ENCODE data around the gene LONP2.
A peak's percentile ranks its signal among the peaks of the same experiment; 100 is the strongest.
"Not testable (repeated sequence)": the region's sequence is repeated elsewhere in the genome, so short reads cannot be mapped to it uniquely, and the experiment has no call there.

Gene LONP2

GRCh38 chr16:48295488-48296281 lies 51.6 kb downstream of the LONP2 start:
- no peak for DNase-seq

- no peak for DNase-seq
These were observed 55.4 kb downstream of the LONP2 start for GRCh38 chr16:48299471-48299870.

GRCh38 chr16:48300391-48300856 lies 56.3 kb downstream of the LONP2 start:
- DNase-seq, result no peak

GRCh38 chr16:48308535-48308934 lies 64.4 kb downstream of the LONP2 start:
- DNase-seq, result no peak

- DNase-seq, result peak in 2 of 3 donors; percentile 14 to 55
These were observed 67.0 kb downstream of the LONP2 start for GRCh38 chr16:48310908-48311641.

- not testable (repeated sequence) for DNase-seq
These were observed 69.8 kb downstream of the LONP2 start for GRCh38 chr16:48313905-48314304.

- DNase-seq, result peak; percentile 13 to 56 (median 43)
These were observed 72.9 kb downstream of the LONP2 start for GRCh38 chr16:48317026-48317425.

GRCh38 chr16:48317614-48318315 lies 73.7 kb downstream of the LONP2 start:
- peak; percentile 82 to 92 (median 86) for DNase-seq

- peak; percentile 49 to 66 (median 57) for DNase-seq
These were observed 74.5 kb downstream of the LONP2 start for GRCh38 chr16:48318630-48319029.

- DNase-seq, result peak; percentile 77 to 89 (median 88)
These were observed 77.4 kb downstream of the LONP2 start for GRCh38 chr16:48321317-48322036.

- DNase-seq, result peak; percentile 20 to 68 (median 61)
These were observed 80.0 kb downstream of the LONP2 start for GRCh38 chr16:48323783-48324775.

GRCh38 chr16:48326915-48327314 lies 82.8 kb downstream of the LONP2 start:
- peak; percentile 21 to 28 (median 26) for DNase-seq

GRCh38 chr16:48329138-48329537 lies 85.0 kb downstream of the LONP2 start:
- DNase-seq, result no peak

GRCh38 chr16:48330189-48330840 lies 86.2 kb downstream of the LONP2 start:
- peak; percentile 47 to 60 (median 58) for DNase-seq

GRCh38 chr16:48330841-48331192 lies 86.7 kb downstream of the LONP2 start:
- DNase-seq, result peak; percentile 48 to 61 (median 51)

- no peak for DNase-seq
These were observed 88.9 kb downstream of the LONP2 start for GRCh38 chr16:48332978-48333377.

- DNase-seq, result no peak
These were observed 90.2 kb downstream of the LONP2 start for GRCh38 chr16:48334325-48334724.

GRCh38 chr16:48335961-48336360 lies 91.9 kb downstream of the LONP2 start:
- no peak for DNase-seq

- DNase-seq, result no peak
These were observed 96.0 kb downstream of the LONP2 start for GRCh38 chr16:48340054-48340453.

GRCh38 chr16:48342591-48342990 lies 98.5 kb downstream of the LONP2 start:
- no peak for DNase-seq

All from suppressor macrophage treated with lipopolysaccharide for 1 hour (primary cell).